HEK293 (cell line): Measurements from ENCODE around the gene CD44.
A peak's percentile ranks its signal among the peaks of the same experiment; 100 is the strongest.

Experiments used
- CTCF ChIA-PET: fragments of 350-600 bp; formaldehyde crosslinking; extraction: SDS; loops from one replicate; lab custom pipeline; 2021; ENCODE audit warnings: antibody characterized with exemption; lab: Yijun Ruan, JAX
- POLR2A ChIA-PET: fragments of 300-600 bp; formaldehyde crosslinking; extraction: SDS; loops from one replicate; lab custom pipeline; 2020; ENCODE audit warnings: antibody characterized with exemption, inconsistent platforms; lab: Yijun Ruan, JAX
- H3K27ac ChIP-seq: fragments of 200-500 bp; sonication (Bioruptor generic); 2 replicates; pipeline ENCODE4 v1.5.1; 2014; ENCODE audit warnings: low read depth, low read length, control low read depth, inconsistent platforms; ENCODE audit errors: extremely low read depth
- H3K36me3 ChIP-seq, 2 experiments: fragments of 200-500 bp in 1 of 2; sonication (Bioruptor generic) in 1 of 2; 1 replicate in 1 of 2; 2 replicates in 1 of 2; pipeline ENCODE4 v1.5.1; 2014 to 2017; ENCODE audit warnings: inconsistent platforms in 2 of 2, low read length in 2 of 2; ENCODE audit not compliant: control insufficient read depth in 2 of 2, insufficient read depth in 1 of 2
- H3K4me1 ChIP-seq: fragments of 200-500 bp; sonication (Bioruptor generic); 2 replicates; pipeline ENCODE4 v1.5.1; 2014; ENCODE audit warnings: mild to moderate bottlenecking, low read length, inconsistent platforms; ENCODE audit not compliant: control insufficient read depth, insufficient read depth
- H3K4me3 ChIP-seq: 2 replicates; pipeline ENCODE4 v1.5.1; 2011; ENCODE audit warnings: low read depth, mild to moderate bottlenecking, control low read depth, low read length, moderate library complexity
- H3K9me3 ChIP-seq: fragments of 200-500 bp; sonication (Bioruptor generic); 2 replicates; pipeline ENCODE4 v1.5.1; 2014; ENCODE audit warnings: low read depth, low read length, inconsistent platforms; ENCODE audit not compliant: control insufficient read depth, insufficient read depth
- FEZF1 ChIP-seq: fragments of 450-650 bp; formaldehyde crosslinking; IDR thresholded peaks from 2 replicates; pipeline ENCODE4 v1.5.1; 2016; ENCODE audit warnings: missing biosample characterization, missing genetic modification characterization
- GFI1B ChIP-seq: fragments of 450-650 bp; formaldehyde crosslinking; IDR thresholded peaks from 2 replicates; pipeline ENCODE4 v1.5.1; 2016; ENCODE audit warnings: missing biosample characterization, missing genetic modification characterization
- IKZF3 ChIP-seq: fragments of 450-650 bp; IDR thresholded peaks from 2 replicates; pipeline ENCODE4 v1.5.0; 2018; ENCODE audit warnings: missing biosample characterization, mild to moderate bottlenecking, missing genetic modification characterization, moderate library complexity
- KLF7 ChIP-seq: fragments of 450-650 bp; formaldehyde crosslinking; IDR thresholded peaks from 2 replicates; pipeline ENCODE4 v1.5.1; 2016; ENCODE audit warnings: missing biosample characterization, missing genetic modification characterization, borderline replicate concordance
- KLF8 ChIP-seq: fragments of 450-650 bp; formaldehyde crosslinking; IDR thresholded peaks from 2 replicates; pipeline ENCODE4 v1.5.1; 2016; ENCODE audit warnings: missing biosample characterization, missing genetic modification characterization
- PRDM1 ChIP-seq: fragments of 450-650 bp; formaldehyde crosslinking; IDR thresholded peaks from 2 replicates; pipeline ENCODE4; 2016; ENCODE audit warnings: missing biosample characterization, missing genetic modification characterization
- SCRT2 ChIP-seq: fragments of 450-650 bp; formaldehyde crosslinking; IDR thresholded peaks from 2 replicates; pipeline ENCODE4 v1.5.1; 2016; ENCODE audit warnings: missing biosample characterization, missing genetic modification characterization
- ZBTB8A ChIP-seq: fragments of 450-650 bp; formaldehyde crosslinking; IDR thresholded peaks from 2 replicates; pipeline ENCODE4 v1.5.1; 2016; ENCODE audit warnings: missing biosample characterization, missing genetic modification characterization
- ZFHX2 ChIP-seq: fragments of 450-650 bp; formaldehyde crosslinking; conservative IDR thresholded peaks from 2 replicates; pipeline ENCODE4 v1.5.1; 2016; ENCODE audit warnings: missing biosample characterization, missing genetic modification characterization
- ZNF133 ChIP-seq: fragments of 450-650 bp; formaldehyde crosslinking; IDR thresholded peaks from 2 replicates; pipeline ENCODE4 v1.5.1; 2016; ENCODE audit warnings: missing biosample characterization, missing genetic modification characterization
- ZNF16 ChIP-seq: fragments of 450-650 bp; formaldehyde crosslinking; IDR thresholded peaks from 2 replicates; pipeline ENCODE4 v1.5.1; 2016; ENCODE audit warnings: low read depth, missing biosample characterization, missing genetic modification characterization
- ZNF350 ChIP-seq: fragments of 450-650 bp; formaldehyde crosslinking; IDR thresholded peaks from 2 replicates; pipeline ENCODE4 v1.5.0; 2017; ENCODE audit warnings: missing biosample characterization, mild to moderate bottlenecking, missing genetic modification characterization
- ZNF610 ChIP-seq: fragments of 450-650 bp; formaldehyde crosslinking; IDR thresholded peaks from 2 replicates; pipeline ENCODE4 v1.5.1; 2016; ENCODE audit warnings: missing biosample characterization, missing genetic modification characterization, borderline replicate concordance
- ZNF747 ChIP-seq: fragments of 450-650 bp; formaldehyde crosslinking; IDR thresholded peaks from 2 replicates; pipeline ENCODE4 v1.5.1; 2016; ENCODE audit warnings: missing biosample characterization, missing genetic modification characterization
- ZNF76 ChIP-seq: fragments of 450-650 bp; formaldehyde crosslinking; IDR thresholded peaks from 2 replicates; pipeline ENCODE4; 2016; ENCODE audit warnings: low read depth, missing biosample characterization, missing genetic modification characterization, borderline replicate concordance
- ZXDB ChIP-seq: fragments of 450-650 bp; formaldehyde crosslinking; IDR thresholded peaks from 2 replicates; pipeline ENCODE4 v1.5.1; 2016; ENCODE audit warnings: missing biosample characterization, missing genetic modification characterization
- TF ChIP-seq, protein P1 (sequence below): fragments of 450-650 bp; formaldehyde crosslinking; IDR thresholded peaks from 2 replicates; pipeline ENCODE4 v1.5.1; 2016; ENCODE audit warnings: missing biosample characterization, missing genetic modification characterization, borderline replicate concordance
- TF ChIP-seq, protein P2 (sequence below): fragments of 450-650 bp; formaldehyde crosslinking; IDR thresholded peaks from 2 replicates; pipeline ENCODE4 v1.5.1; 2016; ENCODE audit warnings: missing biosample characterization, missing genetic modification characterization
- TF ChIP-seq, protein P3 (sequence below): fragments of 450-650 bp; formaldehyde crosslinking; IDR thresholded peaks from 2 replicates; pipeline ENCODE4 v1.5.1; 2017; ENCODE audit warnings: missing biosample characterization, missing genetic modification characterization
- TF ChIP-seq, protein P4 (sequence below): fragments of 450-650 bp; formaldehyde crosslinking; IDR thresholded peaks from 2 replicates; pipeline ENCODE4 v1.5.1; 2016; ENCODE audit warnings: missing biosample characterization, missing genetic modification characterization

Gene CD44

DNA sequence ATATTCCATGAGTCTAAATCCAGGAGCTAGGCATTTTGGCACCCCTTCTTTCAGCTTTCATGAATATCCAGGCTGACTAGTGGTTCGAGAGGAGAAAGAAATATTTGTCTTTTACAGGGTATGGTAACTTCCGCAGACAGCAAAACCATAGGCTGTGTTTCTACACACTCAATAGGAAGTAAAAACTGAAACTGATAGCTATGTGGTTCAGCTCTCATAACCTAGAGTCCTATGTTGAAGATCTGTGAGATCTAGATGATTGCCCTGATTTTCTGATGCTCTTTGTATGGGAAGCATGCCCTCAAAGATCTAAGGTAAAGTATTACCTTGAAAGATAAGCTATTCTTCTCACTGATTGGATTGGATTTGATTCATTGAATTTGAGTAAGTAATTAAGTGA, 118.3 kb downstream of the CD44 start:
- Histone ChIP-seq H3K4me3 (no peak overlapping the region), H3K36me3 (no peaks in the 10 kb centered on the region), H3K9me3 (no peaks in the 10 kb centered on the region), H3K4me1 (no peaks in the 10 kb centered on the region), H3K27ac (no peak overlapping the region)
- ChIA-PET POLR2A (no interaction called here), CTCF (interaction anchor here (0.6 to 1.3 kb wide), 4 partner anchors 15 to 745 kb away, joined by 3 to 4 read pairs (median 3); no protein-coding TSS in a partner anchor)
- TF ChIP-seq ZXDB (no peak), GFI1B (tag by site-specific recombination) (no peak), KLF8 (tag by site-specific recombination) (no peak), ZNF16 (tag by site-specific recombination) (no peak), ZNF350 (tag by site-specific recombination) (no peak)
- TF ChIP-seq, protein P1, sequence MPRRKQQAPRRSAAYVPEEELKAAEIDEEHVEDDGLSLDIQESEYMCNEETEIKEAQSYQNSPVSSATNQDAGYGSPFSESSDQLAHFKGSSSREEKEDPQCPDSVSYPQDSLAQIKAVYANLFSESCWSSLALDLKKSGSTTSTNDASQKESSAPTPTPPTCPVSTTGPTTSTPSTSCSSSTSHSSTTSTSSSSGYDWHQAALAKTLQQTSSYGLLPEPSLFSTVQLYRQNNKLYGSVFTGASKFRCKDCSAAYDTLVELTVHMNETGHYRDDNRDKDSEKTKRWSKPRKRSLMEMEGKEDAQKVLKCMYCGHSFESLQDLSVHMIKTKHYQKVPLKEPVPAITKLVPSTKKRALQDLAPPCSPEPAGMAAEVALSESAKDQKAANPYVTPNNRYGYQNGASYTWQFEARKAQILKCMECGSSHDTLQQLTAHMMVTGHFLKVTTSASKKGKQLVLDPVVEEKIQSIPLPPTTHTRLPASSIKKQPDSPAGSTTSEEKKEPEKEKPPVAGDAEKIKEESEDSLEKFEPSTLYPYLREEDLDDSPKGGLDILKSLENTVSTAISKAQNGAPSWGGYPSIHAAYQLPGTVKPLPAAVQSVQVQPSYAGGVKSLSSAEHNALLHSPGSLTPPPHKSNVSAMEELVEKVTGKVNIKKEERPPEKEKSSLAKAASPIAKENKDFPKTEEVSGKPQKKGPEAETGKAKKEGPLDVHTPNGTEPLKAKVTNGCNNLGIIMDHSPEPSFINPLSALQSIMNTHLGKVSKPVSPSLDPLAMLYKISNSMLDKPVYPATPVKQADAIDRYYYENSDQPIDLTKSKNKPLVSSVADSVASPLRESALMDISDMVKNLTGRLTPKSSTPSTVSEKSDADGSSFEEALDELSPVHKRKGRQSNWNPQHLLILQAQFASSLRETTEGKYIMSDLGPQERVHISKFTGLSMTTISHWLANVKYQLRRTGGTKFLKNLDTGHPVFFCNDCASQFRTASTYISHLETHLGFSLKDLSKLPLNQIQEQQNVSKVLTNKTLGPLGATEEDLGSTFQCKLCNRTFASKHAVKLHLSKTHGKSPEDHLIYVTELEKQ (tag by site-specific recombination) = no peak

DNA sequence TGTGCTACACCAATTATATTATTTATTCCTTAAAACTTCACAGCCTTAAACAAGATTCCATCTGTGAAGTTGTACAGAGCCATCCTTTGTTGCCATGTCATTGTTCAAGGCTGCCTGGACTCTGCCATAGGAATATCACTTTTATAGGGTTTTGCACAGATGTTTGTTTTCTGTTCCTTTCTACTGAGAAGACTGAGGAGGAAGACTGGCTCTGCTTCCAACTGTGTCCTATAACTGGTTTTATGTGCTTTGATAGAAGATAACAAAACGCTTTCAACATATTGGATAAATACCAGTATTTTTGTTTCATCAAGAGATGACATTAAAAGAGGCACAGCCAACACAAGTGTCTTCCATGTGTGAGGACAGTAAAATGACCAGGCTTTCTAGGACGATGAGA, 120.6 kb downstream of the CD44 start:
- Histone ChIP-seq H3K4me1 (no peaks in the 10 kb centered on the region), H3K4me3 (no peak overlapping the region), H3K36me3 (no peaks in the 10 kb centered on the region), H3K27ac (no peak overlapping the region), H3K9me3 (no peaks in the 10 kb centered on the region)
- ChIA-PET CTCF (no interaction called here), POLR2A (no interaction called here)
- TF ChIP-seq ZNF76 (tag by site-specific recombination) (no peak), KLF7 (tag by site-specific recombination) (no peak), ZNF610 (tag by site-specific recombination) (no peak), IKZF3 (tag by site-specific recombination) (no peak), ZNF747 (tag by site-specific recombination) (no peak), ZBTB8A (no peak), ZFHX2 (tag by site-specific recombination) (no peak), ZNF133 (tag by site-specific recombination) (no peak)
- TF ChIP-seq, protein P2, sequence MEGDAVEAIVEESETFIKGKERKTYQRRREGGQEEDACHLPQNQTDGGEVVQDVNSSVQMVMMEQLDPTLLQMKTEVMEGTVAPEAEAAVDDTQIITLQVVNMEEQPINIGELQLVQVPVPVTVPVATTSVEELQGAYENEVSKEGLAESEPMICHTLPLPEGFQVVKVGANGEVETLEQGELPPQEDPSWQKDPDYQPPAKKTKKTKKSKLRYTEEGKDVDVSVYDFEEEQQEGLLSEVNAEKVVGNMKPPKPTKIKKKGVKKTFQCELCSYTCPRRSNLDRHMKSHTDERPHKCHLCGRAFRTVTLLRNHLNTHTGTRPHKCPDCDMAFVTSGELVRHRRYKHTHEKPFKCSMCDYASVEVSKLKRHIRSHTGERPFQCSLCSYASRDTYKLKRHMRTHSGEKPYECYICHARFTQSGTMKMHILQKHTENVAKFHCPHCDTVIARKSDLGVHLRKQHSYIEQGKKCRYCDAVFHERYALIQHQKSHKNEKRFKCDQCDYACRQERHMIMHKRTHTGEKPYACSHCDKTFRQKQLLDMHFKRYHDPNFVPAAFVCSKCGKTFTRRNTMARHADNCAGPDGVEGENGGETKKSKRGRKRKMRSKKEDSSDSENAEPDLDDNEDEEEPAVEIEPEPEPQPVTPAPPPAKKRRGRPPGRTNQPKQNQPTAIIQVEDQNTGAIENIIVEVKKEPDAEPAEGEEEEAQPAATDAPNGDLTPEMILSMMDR (tag by site-specific recombination) = no peak

DNA sequence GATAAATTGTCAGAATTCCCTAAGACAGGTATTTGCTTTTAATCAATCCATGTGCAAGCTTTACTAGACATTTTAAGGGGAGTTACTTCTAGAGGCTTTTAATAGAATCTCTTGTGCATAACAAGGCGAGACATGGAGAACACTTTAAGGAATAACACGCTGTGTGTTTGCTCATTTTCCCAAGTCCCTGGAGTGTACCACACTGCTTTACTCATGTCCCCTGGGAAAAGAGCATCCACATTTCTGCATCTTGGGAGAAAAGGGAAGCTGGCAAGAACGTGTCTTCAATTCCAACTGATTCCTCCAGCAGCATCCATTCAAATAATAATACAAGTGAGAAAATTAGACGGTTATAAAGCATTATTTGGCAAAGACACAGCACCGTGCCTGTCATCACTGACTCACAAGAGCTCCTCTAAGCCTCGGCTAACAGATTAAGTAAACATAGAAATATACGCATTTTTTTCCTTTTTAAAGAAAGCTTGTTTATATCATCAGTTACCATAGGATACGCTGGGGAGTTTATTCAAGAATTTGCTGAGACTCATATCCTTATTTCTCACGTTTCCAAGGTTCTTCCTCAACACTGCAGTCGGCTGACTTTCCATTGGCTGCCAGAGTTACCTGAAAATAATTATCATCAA, 121.5 kb downstream of the CD44 start:
- ChIA-PET CTCF (no interaction called here), POLR2A (no interaction called here)
- TF ChIP-seq, protein P3, sequence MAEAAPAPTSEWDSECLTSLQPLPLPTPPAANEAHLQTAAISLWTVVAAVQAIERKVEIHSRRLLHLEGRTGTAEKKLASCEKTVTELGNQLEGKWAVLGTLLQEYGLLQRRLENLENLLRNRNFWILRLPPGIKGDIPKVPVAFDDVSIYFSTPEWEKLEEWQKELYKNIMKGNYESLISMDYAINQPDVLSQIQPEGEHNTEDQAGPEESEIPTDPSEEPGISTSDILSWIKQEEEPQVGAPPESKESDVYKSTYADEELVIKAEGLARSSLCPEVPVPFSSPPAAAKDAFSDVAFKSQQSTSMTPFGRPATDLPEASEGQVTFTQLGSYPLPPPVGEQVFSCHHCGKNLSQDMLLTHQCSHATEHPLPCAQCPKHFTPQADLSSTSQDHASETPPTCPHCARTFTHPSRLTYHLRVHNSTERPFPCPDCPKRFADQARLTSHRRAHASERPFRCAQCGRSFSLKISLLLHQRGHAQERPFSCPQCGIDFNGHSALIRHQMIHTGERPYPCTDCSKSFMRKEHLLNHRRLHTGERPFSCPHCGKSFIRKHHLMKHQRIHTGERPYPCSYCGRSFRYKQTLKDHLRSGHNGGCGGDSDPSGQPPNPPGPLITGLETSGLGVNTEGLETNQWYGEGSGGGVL (tag by site-specific recombination) = no peak
- TF ChIP-seq SCRT2 (tag by site-specific recombination) = 0 out of 2 replicates have a peak, but pooled peaks have one; percentile 6
- TF ChIP-seq FEZF1 (tag by site-specific recombination) = peak; percentile 61
- TF ChIP-seq PRDM1 = no peak
- TF ChIP-seq, protein P4, sequence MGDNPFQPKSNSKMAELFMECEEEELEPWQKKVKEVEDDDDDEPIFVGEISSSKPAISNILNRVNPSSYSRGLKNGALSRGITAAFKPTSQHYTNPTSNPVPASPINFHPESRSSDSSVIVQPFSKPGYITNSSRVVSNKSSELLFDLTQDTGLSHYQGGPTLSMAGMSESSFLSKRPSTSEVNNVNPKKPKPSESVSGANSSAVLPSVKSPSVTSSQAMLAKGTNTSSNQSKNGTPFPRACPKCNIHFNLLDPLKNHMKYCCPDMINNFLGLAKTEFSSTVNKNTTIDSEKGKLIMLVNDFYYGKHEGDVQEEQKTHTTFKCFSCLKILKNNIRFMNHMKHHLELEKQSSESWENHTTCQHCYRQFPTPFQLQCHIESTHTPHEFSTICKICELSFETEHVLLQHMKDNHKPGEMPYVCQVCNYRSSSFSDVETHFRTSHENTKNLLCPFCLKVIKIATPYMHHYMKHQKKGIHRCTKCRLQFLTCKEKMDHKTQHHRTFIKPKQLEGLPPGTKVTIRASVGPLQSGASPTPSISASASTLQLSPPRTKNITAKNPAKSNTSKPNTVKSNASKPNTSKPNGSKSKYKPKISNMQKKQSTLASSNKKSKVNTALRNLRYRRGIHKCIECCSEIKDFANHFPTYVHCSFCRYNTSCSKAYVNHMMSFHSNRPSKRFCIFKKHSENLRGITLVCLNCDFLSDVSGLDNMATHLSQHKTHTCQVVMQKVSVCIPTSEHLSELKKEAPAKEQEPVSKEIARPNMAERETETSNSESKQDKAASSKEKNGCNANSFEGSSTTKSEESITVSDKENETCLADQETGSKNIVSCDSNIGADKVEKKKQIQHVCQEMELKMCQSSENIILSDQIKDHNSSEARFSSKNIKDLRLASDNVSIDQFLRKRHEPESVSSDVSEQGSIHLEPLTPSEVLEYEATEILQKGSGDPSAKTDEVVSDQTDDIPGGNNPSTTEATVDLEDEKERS = no peak
- Histone ChIP-seq H3K4me3 (no peak overlapping the region), H3K9me3 (no peaks in the 10 kb centered on the region), H3K36me3 (no peaks in the 10 kb centered on the region), H3K4me1 (no peaks in the 10 kb centered on the region), H3K27ac (no peak overlapping the region)
